ENCODE results near the gene SNRNP25.
A peak's percentile ranks its signal among the peaks of the same experiment; 100 is the strongest.
"Not testable (repeated sequence)": the region's sequence is repeated elsewhere in the genome, so short reads cannot be mapped to it uniquely, and the experiment has no call there.

SNRNP25 gene

GRCh38 chr16:33877-34647 is 19.6 kb upstream of the SNRNP25 start:
- H3K36me3 ChIP-seq = peaks cover 7% of the 10 kb centered on the region
- TF ChIP-seq Cebpa-rat (IDR thresholded peaks at IDR 0.05) = no peak
- no peaks in the 10 kb centered on the region for H3K27me3 ChIP-seq
- peak overlapping the region; percentile 84 for H3K4me2 ChIP-seq
- peak overlapping the region; percentile 46; the same call in 1 of the 2 replicates for H3K4me3 ChIP-seq
- no peaks in the 10 kb centered on the region for H4K20me1 ChIP-seq
- no peaks in the 10 kb centered on the region for H3K9me3 ChIP-seq
- peak overlapping the region; percentile 74 for H3K27ac ChIP-seq
- H3K4me1 ChIP-seq = peaks cover 77% of the 10 kb centered on the region
- peak overlapping the region; percentile 42 for H3K9ac ChIP-seq

GRCh38 chr16:34648-34987 is 19.0 kb upstream of the SNRNP25 start:
- Histone ChIP-seq H3K4me3 (peak overlapping the region; percentile 46), H3K27me3 (no peaks in the 10 kb centered on the region), H3K36me3 (peaks cover 12% of the 10 kb centered on the region), H3K4me2 (peak overlapping the region; percentile 84), H3K9me3 (no peaks in the 10 kb centered on the region), H3K27ac (peak overlapping the region; percentile 74), H4K20me1 (no peaks in the 10 kb centered on the region), H3K9ac (peak overlapping the region; percentile 42), H3K4me1 (peaks cover 81% of the 10 kb centered on the region)
- no peak for TF ChIP-seq Cebpa-rat (IDR thresholded peaks at IDR 0.05)

GRCh38 chr16:35011-35677 is 18.5 kb upstream of the SNRNP25 start:
- Histone ChIP-seq H3K4me3 (peak overlapping the region; percentile 46), H3K9ac (peak overlapping the region; percentile 45), H3K4me2 (peak overlapping the region; percentile 84), H3K9me3 (no peaks in the 10 kb centered on the region), H3K27ac (peak overlapping the region; percentile 74), H3K4me1 (peaks cover 82% of the 10 kb centered on the region), H4K20me1 (no peaks in the 10 kb centered on the region), H3K36me3 (peaks cover 14% of the 10 kb centered on the region), H3K27me3 (no peaks in the 10 kb centered on the region)
- no peak for TF ChIP-seq Cebpa-rat (IDR thresholded peaks at IDR 0.05)

- Histone ChIP-seq H3K36me3 (peaks cover 19% of the 10 kb centered on the region), H4K20me1 (no peaks in the 10 kb centered on the region), H3K9ac (peak overlapping the region; percentile 45), H3K9me3 (no peaks in the 10 kb centered on the region), H3K4me1 (peaks cover 79% of the 10 kb centered on the region), H3K4me3 (no peak overlapping the region; the same call in 1 of the 2 replicates), H3K4me2 (peak overlapping the region; percentile 84), H3K27me3 (no peaks in the 10 kb centered on the region), H3K27ac (peak overlapping the region; percentile 74)
- no peak for TF ChIP-seq Cebpa-rat (IDR thresholded peaks at IDR 0.05)
These were observed 17.8 kb upstream of the SNRNP25 start for GRCh38 chr16:35678-36305.

- Histone ChIP-seq H3K36me3 (peaks cover 26% of the 10 kb centered on the region), H3K9ac (no peak overlapping the region), H3K4me1 (peaks cover 76% of the 10 kb centered on the region), H3K27ac (0 out of 2 replicates have a peak overlapping the region, but pooled peaks have one; percentile 74), H3K4me2 (peak overlapping the region; percentile 84; the same call in 1 of the 2 replicates), H3K4me3 (no peak overlapping the region), H4K20me1 (no peaks in the 10 kb centered on the region), H3K9me3 (no peaks in the 10 kb centered on the region), H3K27me3 (no peaks in the 10 kb centered on the region)
- no peak for TF ChIP-seq Cebpa-rat (IDR thresholded peaks at IDR 0.05)
These were observed 17.2 kb upstream of the SNRNP25 start for GRCh38 chr16:36336-36984.

GRCh38 chr16:37511-37910 is 16.1 kb upstream of the SNRNP25 start:
- Histone ChIP-seq H3K4me1 (peaks cover 75% of the 10 kb centered on the region), H4K20me1 (no peaks in the 10 kb centered on the region), H3K4me2 (peak overlapping the region; percentile 81), H3K27me3 (no peaks in the 10 kb centered on the region), H3K4me3 (no peak overlapping the region), H3K36me3 (peaks cover 36% of the 10 kb centered on the region), H3K27ac (0 out of 2 replicates have a peak overlapping the region, but pooled peaks have one; percentile 31), H3K9ac (no peak overlapping the region), H3K9me3 (peaks cover 5% of the 10 kb centered on the region)
- no peak for TF ChIP-seq Cebpa-rat (IDR thresholded peaks at IDR 0.05)

GRCh38 chr16:38206-38605 is 15.4 kb upstream of the SNRNP25 start:
- not testable (repeated sequence) for H3K27me3 ChIP-seq, H3K4me3 ChIP-seq, H3K9me3 ChIP-seq, H4K20me1 ChIP-seq
- peak overlapping the region; percentile 75 for H3K27ac ChIP-seq
- H3K36me3 ChIP-seq = peaks cover 43% of the 10 kb centered on the region
- peaks cover 82% of the 10 kb centered on the region for H3K4me1 ChIP-seq
- H3K4me2 ChIP-seq = peak overlapping the region; percentile 81
- 0 out of 2 replicates have a peak overlapping the region, but pooled peaks have one; percentile 60 for H3K9ac ChIP-seq

- no peak overlapping the region for H3K4me3 ChIP-seq
- H3K27me3 ChIP-seq = no peaks in the 10 kb centered on the region
- no peaks in the 10 kb centered on the region for H4K20me1 ChIP-seq
- H3K9me3 ChIP-seq = peaks cover 5% of the 10 kb centered on the region
- TF ChIP-seq Cebpa-rat (IDR thresholded peaks at IDR 0.05) = no peak
- peaks cover 53% of the 10 kb centered on the region for H3K36me3 ChIP-seq
- H3K4me2 ChIP-seq = peak overlapping the region; percentile 81
- H3K4me1 ChIP-seq = peaks cover 82% of the 10 kb centered on the region
- H3K9ac ChIP-seq = peak overlapping the region; percentile 60
- peak overlapping the region; percentile 75 for H3K27ac ChIP-seq
These were observed 14.4 kb upstream of the SNRNP25 start for GRCh38 chr16:38941-39892.
